DOHH2 (cell line): ENCODE results near the gene TF.

Experiments used
- H3F3A ChIP-seq: fragments of 200-600 bp; sonication (generic), shearing (Covaris generic); 2 replicates; pipeline ENCODE4 v1.6.0; 2016; ENCODE audit warnings: antibody characterized with exemption, mild to moderate bottlenecking; ENCODE audit not compliant: control insufficient read depth, insufficient read depth
- H3K27ac ChIP-seq: fragments of 200-600 bp; sonication (generic); 2 replicates; pipeline ENCODE4 v1.5.1; 2014; ENCODE audit warnings: low read depth, mild to moderate bottlenecking, low read length, moderate library complexity
- H3K27me3 ChIP-seq: fragments of 200-600 bp; sonication (generic); 2 replicates; pipeline ENCODE4 v1.6.1; 2014; ENCODE audit warnings: mild to moderate bottlenecking, low read length, mixed read lengths; ENCODE audit not compliant: control insufficient read depth
- H3K36me3 ChIP-seq: fragments of 200-600 bp; sonication (generic); 2 replicates; pipeline ENCODE4 v1.6.1; 2014; ENCODE audit warnings: mild to moderate bottlenecking, low read length, moderate library complexity, mixed read lengths; ENCODE audit not compliant: control insufficient read depth
- H3K4me1 ChIP-seq: fragments of 200-600 bp; sonication (generic); 2 replicates; pipeline ENCODE4 v1.6.1; 2014; ENCODE audit warnings: mild to moderate bottlenecking, low read length, mixed read lengths; ENCODE audit not compliant: control insufficient read depth
- H3K4me2 ChIP-seq: fragments of 200-600 bp; sonication (generic); 2 replicates; pipeline ENCODE4 v1.6.0; 2014; ENCODE audit warnings: mild to moderate bottlenecking, low read length, moderate library complexity
- H3K4me3 ChIP-seq: fragments of 200-600 bp; sonication (generic); 2 replicates; pipeline ENCODE4 v1.5.1; 2014; ENCODE audit warnings: mild to moderate bottlenecking, low read length, mixed read lengths
- H3K79me2 ChIP-seq: fragments of 200-600 bp; sonication (generic); 2 replicates; pipeline ENCODE4 v1.6.1; 2014; ENCODE audit warnings: mild to moderate bottlenecking, low read length, mixed read lengths; ENCODE audit not compliant: control insufficient read depth
- H3K9me2 ChIP-seq: fragments of 200-600 bp; sonication (generic); replicated peaks from 2 replicates; pipeline ENCODE4 v1.6.1; 2014; ENCODE audit warnings: mild to moderate bottlenecking, low read length, mixed read lengths; ENCODE audit not compliant: control insufficient read depth
- H3K9me3 ChIP-seq: fragments of 200-600 bp; sonication (generic); 2 replicates; pipeline ENCODE4 v1.6.1; 2014; ENCODE audit warnings: antibody characterized with exemption, low read length, mixed read lengths; ENCODE audit not compliant: control insufficient read depth, insufficient read depth
- H4K20me1 ChIP-seq: fragments of 200-600 bp; sonication (generic); 2 replicates; pipeline ENCODE4 v1.6.0; 2014; ENCODE audit warnings: low read depth, mild to moderate bottlenecking, antibody characterized with exemption, low read length, moderate library complexity; ENCODE audit not compliant: control insufficient read depth, insufficient read depth
- CTCF ChIP-seq: fragments of 200-600 bp; sonication (generic); IDR thresholded peaks from one replicate; pipeline ENCODE4 v1.5.1; 2014; ENCODE audit warnings: antibody characterized with exemption, mild to moderate bottlenecking, low read depth, low read length; ENCODE audit not compliant: poor library complexity, severe bottlenecking
- EZH2phosphoT487 ChIP-seq: fragments of 200-600 bp; sonication (generic); IDR thresholded peaks from 2 replicates; pipeline ENCODE4 v1.6.1; 2017; ENCODE audit warnings: borderline replicate concordance, mild to moderate bottlenecking, antibody characterized with exemption, low read length, moderate library complexity, mixed read lengths

The TF gene

GRCh38 chr3:133760916-133761315 lies 14.7 kb downstream of the TF start:
- Histone ChIP-seq H3K36me3 (no peaks in the 10 kb centered on the region), H3K4me3 (no peak overlapping the region), H3K79me2 (no peaks in the 10 kb centered on the region), H3K27ac (no peak overlapping the region), H3K4me2 (no peak overlapping the region), H4K20me1 (no peaks in the 10 kb centered on the region), H3K27me3 (peaks cover 10% of the 10 kb centered on the region), H3K9me2 (no peaks in the 10 kb centered on the region), H3K4me1 (peaks cover 6% of the 10 kb centered on the region), H3F3A (no peaks in the 10 kb centered on the region), H3K9me3 (no peaks in the 10 kb centered on the region)
- TF ChIP-seq CTCF (no peak), EZH2phosphoT487 (no peak)

GRCh38 chr3:133761605-133762484 lies 15.7 kb downstream of the TF start:
- no peaks in the 10 kb centered on the region for H3F3A ChIP-seq
- no peak overlapping the region for H3K27ac ChIP-seq
- H4K20me1 ChIP-seq: no peaks in the 10 kb centered on the region
- H3K4me1 ChIP-seq: peaks cover 6% of the 10 kb centered on the region
- no peaks in the 10 kb centered on the region for H3K9me3 ChIP-seq
- H3K36me3 ChIP-seq: no peaks in the 10 kb centered on the region
- H3K4me3 ChIP-seq: no peak overlapping the region
- H3K9me2 ChIP-seq: no peaks in the 10 kb centered on the region
- H3K27me3 ChIP-seq: peaks cover 10% of the 10 kb centered on the region
- H3K4me2 ChIP-seq: no peak overlapping the region
- no peaks in the 10 kb centered on the region for H3K79me2 ChIP-seq
- TF ChIP-seq CTCF (no peak), EZH2phosphoT487 (no peak)

- H3K27ac ChIP-seq: no peak overlapping the region
- H3F3A ChIP-seq: no peaks in the 10 kb centered on the region
- TF ChIP-seq CTCF (no peak), EZH2phosphoT487 (no peak)
- no peaks in the 10 kb centered on the region for H3K9me2 ChIP-seq
- no peaks in the 10 kb centered on the region for H3K9me3 ChIP-seq
- no peak overlapping the region for H3K4me2 ChIP-seq
- H3K79me2 ChIP-seq: no peaks in the 10 kb centered on the region
- H4K20me1 ChIP-seq: no peaks in the 10 kb centered on the region
- H3K4me1 ChIP-seq: peaks cover 6% of the 10 kb centered on the region
- no peak overlapping the region for H3K4me3 ChIP-seq
- H3K36me3 ChIP-seq: no peaks in the 10 kb centered on the region
- H3K27me3 ChIP-seq: peaks cover 10% of the 10 kb centered on the region
These were observed 16.3 kb downstream of the TF start for GRCh38 chr3:133762539-133762938.
